HepG2 (cell line): ENCODE measurements around the gene ZBTB18. TPM values are rescaled to one million over a fixed set of nuclear protein-coding genes. Genes with fewer than 3 reads are reported as not detected.

ENCODE experiments used
- KAT8 ChIP-seq: IDR thresholded peaks from 2 replicates; pipeline ENCODE4 v1.6.1; 2016; ENCODE audit warnings: missing genetic modification reagents, missing compliant biosample characterization
- KLF12 ChIP-seq: sonication (generic); formaldehyde crosslinking; IDR thresholded peaks from 2 replicates; pipeline ENCODE4 v1.4.0; 2020; ENCODE audit warnings: missing genetic modification reagents, borderline replicate concordance
- KLF9 ChIP-seq: IDR thresholded peaks from 2 replicates; pipeline ENCODE4 v1.6.1; 2016; ENCODE audit warnings: low read depth
- NKX3-1 ChIP-seq: sonication (generic); formaldehyde crosslinking; IDR thresholded peaks from 2 replicates; pipeline ENCODE4 v1.5.0; 2020; ENCODE audit warnings: missing genetic modification reagents
- RBM22 ChIP-seq: fragments of 200-400 bp; formaldehyde crosslinking; optimal IDR thresholded peaks from 2 replicates; pipeline ENCODE3; 2017; ENCODE audit warnings: mild to moderate bottlenecking, low read length, moderate library complexity
- SSRP1 ChIP-seq: IDR thresholded peaks from 2 replicates; pipeline ENCODE4 v1.6.1; 2016; ENCODE audit warnings: control low read depth
- U2AF2 ChIP-seq: fragments of 200-400 bp; formaldehyde crosslinking; IDR thresholded peaks from 2 replicates; pipeline ENCODE4 v1.6.1; 2017; ENCODE audit warnings: low read depth, mild to moderate bottlenecking, low read length
- ZNF225 ChIP-seq: sonication (generic); formaldehyde crosslinking; IDR thresholded peaks from 2 replicates; pipeline ENCODE4 v1.4.0; 2020; ENCODE audit warnings: mild to moderate bottlenecking, missing genetic modification reagents
- ZNF501 ChIP-seq: sonication (generic); formaldehyde crosslinking; IDR thresholded peaks from 2 replicates; pipeline ENCODE4 v1.5.1; 2020; ENCODE audit warnings: mild to moderate bottlenecking, moderate library complexity, missing genetic modification reagents
- ZNF891 ChIP-seq: sonication (generic); formaldehyde crosslinking; IDR thresholded peaks from 2 replicates; pipeline ENCODE4 v1.5.0; 2020; ENCODE audit warnings: mild to moderate bottlenecking, missing genetic modification reagents
- polyA plus RNA-seq, 8 experiments: library from polyadenylated mRNA; depleted of rRNA in 3 of 8; stranded (reverse) in 7 of 8; unstranded in 1 of 8; fragments of >200 nt; fragmentation: Illumina TruSeq in 4 of 8; extraction: Trizol in 4 of 8; gene quantifications; 2 replicates each; pipeline versions ENCODE4 v1.2.1 to v1.2.3, GENCODE V29; 2011 to 2016; ENCODE audit warnings: low read depth in 4 of 8, missing spikeins in 1 of 8, mixed read lengths in 1 of 8; ENCODE audit not compliant: insufficient read depth in 1 of 8
- total RNA-seq, 5 experiments: library from RNA; depleted of rRNA; stranded (reverse); fragments of >200 nt; fragmentation: Illumina TruSeq; extraction: Trizol; gene quantifications; 2 replicates each; pipeline ENCODE4 v1.2.3, GENCODE V29; 2016; ENCODE audit warnings: low read depth in 1 of 5
- TF ChIP-seq, protein P1 (sequence below): sonication (generic); formaldehyde crosslinking; IDR thresholded peaks from 2 replicates; pipeline ENCODE4 v1.9.0; 2021; ENCODE audit warnings: mild to moderate bottlenecking, missing genetic modification reagents
- TF ChIP-seq, protein P2 (sequence below): sonication (generic); formaldehyde crosslinking; conservative IDR thresholded peaks from 2 replicates; pipeline ENCODE4 v1.4.0; 2020; ENCODE audit warnings: mild to moderate bottlenecking, missing genetic modification reagents, moderate library complexity
- TF ChIP-seq, protein P3 (sequence below): sonication (generic); formaldehyde crosslinking; IDR thresholded peaks from 2 replicates; pipeline ENCODE4 v1.4.0; 2020; ENCODE audit warnings: missing genetic modification reagents
- TF ChIP-seq, protein P4 (sequence below): sonication (generic); formaldehyde crosslinking; IDR thresholded peaks from 2 replicates; pipeline ENCODE4 v1.5.0; 2020; ENCODE audit warnings: mild to moderate bottlenecking, missing genetic modification reagents, moderate library complexity

The ZBTB18 gene
- total and polyA plus RNA-seq, 2 of the 13 experiments (the other 11 are each of a cell fraction or from before 2014, with no cell fraction given): 3.1 to 4.3 TPM

DNA sequence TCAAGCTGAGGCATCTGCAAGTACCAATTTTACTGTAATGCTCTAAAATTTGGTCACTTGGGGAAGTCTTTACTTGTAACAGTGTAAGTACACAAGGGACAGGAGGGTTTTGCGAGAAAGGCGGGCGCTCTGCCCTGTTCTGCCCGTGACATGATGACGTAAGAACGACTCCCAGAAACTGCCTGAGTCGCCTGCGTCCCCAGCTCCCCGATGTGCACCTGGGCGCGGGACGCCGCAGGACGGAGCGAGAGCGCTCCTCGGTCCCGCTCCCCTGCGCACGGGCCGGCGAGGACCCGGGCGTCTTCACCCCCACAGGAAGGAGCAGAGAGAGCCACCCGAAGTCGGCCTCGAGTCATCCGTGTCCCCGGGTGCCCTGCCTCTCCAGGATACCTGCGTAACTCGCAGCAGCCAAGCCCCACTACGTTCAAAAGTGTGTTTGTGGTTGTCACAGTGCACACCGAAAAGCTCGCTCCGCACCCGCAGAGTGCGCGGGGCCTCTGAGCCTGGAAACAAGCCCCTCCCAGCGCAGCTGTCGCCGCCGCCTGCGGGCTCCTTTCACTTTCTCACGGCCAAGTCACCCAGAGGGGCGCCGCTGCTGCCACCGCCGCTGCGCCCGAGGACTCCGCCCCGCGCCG is 3.3 kb upstream of the ZBTB18 start (continued):
- TF ChIP-seq, protein P1, sequence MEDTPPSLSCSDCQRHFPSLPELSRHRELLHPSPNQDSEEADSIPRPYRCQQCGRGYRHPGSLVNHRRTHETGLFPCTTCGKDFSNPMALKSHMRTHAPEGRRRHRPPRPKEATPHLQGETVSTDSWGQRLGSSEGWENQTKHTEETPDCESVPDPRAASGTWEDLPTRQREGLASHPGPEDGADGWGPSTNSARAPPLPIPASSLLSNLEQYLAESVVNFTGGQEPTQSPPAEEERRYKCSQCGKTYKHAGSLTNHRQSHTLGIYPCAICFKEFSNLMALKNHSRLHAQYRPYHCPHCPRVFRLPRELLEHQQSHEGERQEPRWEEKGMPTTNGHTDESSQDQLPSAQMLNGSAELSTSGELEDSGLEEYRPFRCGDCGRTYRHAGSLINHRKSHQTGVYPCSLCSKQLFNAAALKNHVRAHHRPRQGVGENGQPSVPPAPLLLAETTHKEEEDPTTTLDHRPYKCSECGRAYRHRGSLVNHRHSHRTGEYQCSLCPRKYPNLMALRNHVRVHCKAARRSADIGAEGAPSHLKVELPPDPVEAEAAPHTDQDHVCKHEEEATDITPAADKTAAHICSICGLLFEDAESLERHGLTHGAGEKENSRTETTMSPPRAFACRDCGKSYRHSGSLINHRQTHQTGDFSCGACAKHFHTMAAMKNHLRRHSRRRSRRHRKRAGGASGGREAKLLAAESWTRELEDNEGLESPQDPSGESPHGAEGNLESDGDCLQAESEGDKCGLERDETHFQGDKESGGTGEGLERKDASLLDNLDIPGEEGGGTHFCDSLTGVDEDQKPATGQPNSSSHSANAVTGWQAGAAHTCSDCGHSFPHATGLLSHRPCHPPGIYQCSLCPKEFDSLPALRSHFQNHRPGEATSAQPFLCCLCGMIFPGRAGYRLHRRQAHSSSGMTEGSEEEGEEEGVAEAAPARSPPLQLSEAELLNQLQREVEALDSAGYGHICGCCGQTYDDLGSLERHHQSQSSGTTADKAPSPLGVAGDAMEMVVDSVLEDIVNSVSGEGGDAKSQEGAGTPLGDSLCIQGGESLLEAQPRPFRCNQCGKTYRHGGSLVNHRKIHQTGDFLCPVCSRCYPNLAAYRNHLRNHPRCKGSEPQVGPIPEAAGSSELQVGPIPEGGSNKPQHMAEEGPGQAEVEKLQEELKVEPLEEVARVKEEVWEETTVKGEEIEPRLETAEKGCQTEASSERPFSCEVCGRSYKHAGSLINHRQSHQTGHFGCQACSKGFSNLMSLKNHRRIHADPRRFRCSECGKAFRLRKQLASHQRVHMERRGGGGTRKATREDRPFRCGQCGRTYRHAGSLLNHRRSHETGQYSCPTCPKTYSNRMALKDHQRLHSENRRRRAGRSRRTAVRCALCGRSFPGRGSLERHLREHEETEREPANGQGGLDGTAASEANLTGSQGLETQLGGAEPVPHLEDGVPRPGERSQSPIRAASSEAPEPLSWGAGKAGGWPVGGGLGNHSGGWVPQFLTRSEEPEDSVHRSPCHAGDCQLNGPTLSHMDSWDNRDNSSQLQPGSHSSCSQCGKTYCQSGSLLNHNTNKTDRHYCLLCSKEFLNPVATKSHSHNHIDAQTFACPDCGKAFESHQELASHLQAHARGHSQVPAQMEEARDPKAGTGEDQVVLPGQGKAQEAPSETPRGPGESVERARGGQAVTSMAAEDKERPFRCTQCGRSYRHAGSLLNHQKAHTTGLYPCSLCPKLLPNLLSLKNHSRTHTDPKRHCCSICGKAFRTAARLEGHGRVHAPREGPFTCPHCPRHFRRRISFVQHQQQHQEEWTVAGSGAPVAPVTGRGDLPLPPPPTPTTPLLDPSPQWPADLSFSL: peak; percentile 45; the same call in 1 of the 2 replicates
- no peak for TF ChIP-seq U2AF2
- TF ChIP-seq ZNF225 (CRISPR knock-in tag): 0 out of 2 replicates have a peak, but pooled peaks have one; percentile 66
- TF ChIP-seq RBM22: no peak
- TF ChIP-seq, protein P2, sequence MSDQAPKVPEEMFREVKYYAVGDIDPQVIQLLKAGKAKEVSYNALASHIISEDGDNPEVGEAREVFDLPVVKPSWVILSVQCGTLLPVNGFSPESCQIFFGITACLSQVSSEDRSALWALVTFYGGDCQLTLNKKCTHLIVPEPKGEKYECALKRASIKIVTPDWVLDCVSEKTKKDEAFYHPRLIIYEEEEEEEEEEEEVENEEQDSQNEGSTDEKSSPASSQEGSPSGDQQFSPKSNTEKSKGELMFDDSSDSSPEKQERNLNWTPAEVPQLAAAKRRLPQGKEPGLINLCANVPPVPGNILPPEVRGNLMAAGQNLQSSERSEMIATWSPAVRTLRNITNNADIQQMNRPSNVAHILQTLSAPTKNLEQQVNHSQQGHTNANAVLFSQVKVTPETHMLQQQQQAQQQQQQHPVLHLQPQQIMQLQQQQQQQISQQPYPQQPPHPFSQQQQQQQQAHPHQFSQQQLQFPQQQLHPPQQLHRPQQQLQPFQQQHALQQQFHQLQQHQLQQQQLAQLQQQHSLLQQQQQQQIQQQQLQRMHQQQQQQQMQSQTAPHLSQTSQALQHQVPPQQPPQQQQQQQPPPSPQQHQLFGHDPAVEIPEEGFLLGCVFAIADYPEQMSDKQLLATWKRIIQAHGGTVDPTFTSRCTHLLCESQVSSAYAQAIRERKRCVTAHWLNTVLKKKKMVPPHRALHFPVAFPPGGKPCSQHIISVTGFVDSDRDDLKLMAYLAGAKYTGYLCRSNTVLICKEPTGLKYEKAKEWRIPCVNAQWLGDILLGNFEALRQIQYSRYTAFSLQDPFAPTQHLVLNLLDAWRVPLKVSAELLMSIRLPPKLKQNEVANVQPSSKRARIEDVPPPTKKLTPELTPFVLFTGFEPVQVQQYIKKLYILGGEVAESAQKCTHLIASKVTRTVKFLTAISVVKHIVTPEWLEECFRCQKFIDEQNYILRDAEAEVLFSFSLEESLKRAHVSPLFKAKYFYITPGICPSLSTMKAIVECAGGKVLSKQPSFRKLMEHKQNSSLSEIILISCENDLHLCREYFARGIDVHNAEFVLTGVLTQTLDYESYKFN (CRISPR knock-in tag): peak; percentile 46; the same call in 1 of the 2 replicates
- TF ChIP-seq, protein P3, sequence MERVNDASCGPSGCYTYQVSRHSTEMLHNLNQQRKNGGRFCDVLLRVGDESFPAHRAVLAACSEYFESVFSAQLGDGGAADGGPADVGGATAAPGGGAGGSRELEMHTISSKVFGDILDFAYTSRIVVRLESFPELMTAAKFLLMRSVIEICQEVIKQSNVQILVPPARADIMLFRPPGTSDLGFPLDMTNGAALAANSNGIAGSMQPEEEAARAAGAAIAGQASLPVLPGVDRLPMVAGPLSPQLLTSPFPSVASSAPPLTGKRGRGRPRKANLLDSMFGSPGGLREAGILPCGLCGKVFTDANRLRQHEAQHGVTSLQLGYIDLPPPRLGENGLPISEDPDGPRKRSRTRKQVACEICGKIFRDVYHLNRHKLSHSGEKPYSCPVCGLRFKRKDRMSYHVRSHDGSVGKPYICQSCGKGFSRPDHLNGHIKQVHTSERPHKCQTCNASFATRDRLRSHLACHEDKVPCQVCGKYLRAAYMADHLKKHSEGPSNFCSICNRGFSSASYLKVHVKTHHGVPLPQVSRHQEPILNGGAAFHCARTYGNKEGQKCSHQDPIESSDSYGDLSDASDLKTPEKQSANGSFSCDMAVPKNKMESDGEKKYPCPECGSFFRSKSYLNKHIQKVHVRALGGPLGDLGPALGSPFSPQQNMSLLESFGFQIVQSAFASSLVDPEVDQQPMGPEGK (CRISPR knock-in tag): no peak; the same call in 1 of the 2 replicates
- no peak for TF ChIP-seq KLF9 (CRISPR knock-in tag)
- TF ChIP-seq KLF12 (CRISPR knock-in tag): no peak
- TF ChIP-seq ZNF501: peak; percentile 32; the same call in 1 of the 2 replicates
- TF ChIP-seq, protein P4, sequence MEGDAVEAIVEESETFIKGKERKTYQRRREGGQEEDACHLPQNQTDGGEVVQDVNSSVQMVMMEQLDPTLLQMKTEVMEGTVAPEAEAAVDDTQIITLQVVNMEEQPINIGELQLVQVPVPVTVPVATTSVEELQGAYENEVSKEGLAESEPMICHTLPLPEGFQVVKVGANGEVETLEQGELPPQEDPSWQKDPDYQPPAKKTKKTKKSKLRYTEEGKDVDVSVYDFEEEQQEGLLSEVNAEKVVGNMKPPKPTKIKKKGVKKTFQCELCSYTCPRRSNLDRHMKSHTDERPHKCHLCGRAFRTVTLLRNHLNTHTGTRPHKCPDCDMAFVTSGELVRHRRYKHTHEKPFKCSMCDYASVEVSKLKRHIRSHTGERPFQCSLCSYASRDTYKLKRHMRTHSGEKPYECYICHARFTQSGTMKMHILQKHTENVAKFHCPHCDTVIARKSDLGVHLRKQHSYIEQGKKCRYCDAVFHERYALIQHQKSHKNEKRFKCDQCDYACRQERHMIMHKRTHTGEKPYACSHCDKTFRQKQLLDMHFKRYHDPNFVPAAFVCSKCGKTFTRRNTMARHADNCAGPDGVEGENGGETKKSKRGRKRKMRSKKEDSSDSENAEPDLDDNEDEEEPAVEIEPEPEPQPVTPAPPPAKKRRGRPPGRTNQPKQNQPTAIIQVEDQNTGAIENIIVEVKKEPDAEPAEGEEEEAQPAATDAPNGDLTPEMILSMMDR (CRISPR knock-in tag): no peak
- no peak for TF ChIP-seq NKX3-1 (CRISPR knock-in tag)
- TF ChIP-seq ZNF891 (CRISPR knock-in tag): no peak
- TF ChIP-seq SSRP1: no peak
- peak; percentile 72 for TF ChIP-seq KAT8
